COLO668 (cell line): ENCODE results near the gene PPIP5K1.

Experiments used
- DNase-seq: peaks from one replicate; lab custom pipeline; 2025; ENCODE audit not compliant: unreplicated experiment; lab: John Stamatoyannopoulos, UW

The PPIP5K1 gene

DNA sequence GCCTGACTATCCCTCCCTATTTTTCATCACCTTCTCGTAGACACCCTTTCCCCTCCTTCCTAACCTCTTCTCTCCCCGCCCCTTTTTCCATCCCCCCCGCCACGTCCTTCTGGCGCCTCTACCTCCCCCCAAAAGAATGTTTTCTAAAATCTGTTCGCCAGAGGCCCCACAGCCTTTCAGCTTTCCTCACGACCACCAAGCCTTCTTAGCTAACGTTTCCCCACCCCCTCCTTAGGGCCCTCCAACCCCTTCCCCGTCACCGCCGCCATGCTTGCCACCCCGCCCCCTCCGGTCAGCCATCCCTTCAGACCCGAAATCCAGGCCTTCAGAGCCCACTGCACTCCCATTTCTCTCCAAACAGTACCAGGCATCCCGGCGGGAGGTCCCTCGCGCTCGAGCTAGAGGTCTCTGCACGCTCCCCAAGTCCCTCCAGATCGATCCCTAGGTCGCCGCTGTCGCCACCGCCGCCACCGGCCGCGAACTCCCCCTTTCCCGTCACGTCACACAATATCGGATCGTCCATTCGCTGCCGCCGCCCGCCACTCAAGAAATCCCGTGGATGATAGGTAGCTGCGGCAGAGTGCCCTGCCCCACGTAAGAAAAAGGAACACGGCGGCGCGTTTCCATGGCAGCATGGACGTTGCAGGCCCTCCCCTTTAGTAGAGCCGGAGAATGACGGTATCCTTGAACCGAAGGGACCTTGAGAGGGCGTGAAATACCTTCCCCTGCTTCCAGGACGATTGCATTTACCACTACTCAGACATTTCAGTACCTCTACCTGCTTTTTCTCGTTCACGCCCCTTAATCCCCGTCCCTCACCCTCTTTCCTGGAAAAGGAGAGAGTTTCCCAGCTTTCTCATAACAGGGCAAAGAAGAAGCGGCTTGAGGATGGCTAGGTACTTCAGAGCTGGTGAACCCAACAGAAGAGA, 97.1 kb downstream of the PPIP5K1 start, which contains the start of gene TP53BP1:
Gene TP53BP1 (minus strand): TSS at position 484 of the 929 bp plus-strand sequence. CDS start 113 bp downstream, at position 371.
- peak; percentile 97 for DNase-seq

GRCh38 chr15:43492266-43492665, 97.7 kb downstream of the PPIP5K1 start:
- DNase-seq: no peak

- no peak for DNase-seq
Observed at GRCh38 chr15:43489191-43489590, 100.8 kb downstream of the PPIP5K1 start.

DNA sequence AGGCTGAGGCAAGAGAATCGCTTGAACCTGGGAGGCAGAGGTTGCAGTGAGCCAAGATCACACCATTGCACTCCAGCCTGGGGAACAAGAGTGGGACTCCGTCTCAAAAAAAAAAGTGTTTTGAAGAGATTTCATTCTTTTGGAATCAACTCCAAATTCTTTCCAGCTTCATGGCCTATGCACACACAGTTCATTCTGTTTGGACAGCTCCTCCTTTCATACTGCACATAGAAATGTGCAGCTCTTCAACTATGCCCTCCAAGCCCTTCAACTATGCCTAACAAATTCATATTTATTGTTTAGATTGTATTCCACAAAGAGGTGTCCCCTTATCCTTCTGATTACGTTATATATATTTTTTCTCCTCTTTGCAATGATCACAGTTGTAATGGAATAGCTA, 101.2 kb downstream of the PPIP5K1 start:
- DNase-seq: no peak

- DNase-seq: no peak
Observed at GRCh38 chr15:43487271-43487895, 102.6 kb downstream of the PPIP5K1 start.

- no peak for DNase-seq
Observed at GRCh38 chr15:43484455-43484854, 105.6 kb downstream of the PPIP5K1 start.
